Forelimb muscle (tissue), 1 donor: Measurements from ENCODE around the gene ATAD1. TPM values are rescaled to one million over a fixed set of nuclear protein-coding genes. Genes with fewer than 3 reads are reported as not detected.
"Not testable (repeated sequence)": the region's sequence is repeated elsewhere in the genome, so short reads cannot be mapped to it uniquely, and the experiment has no call there.

Source experiments
- DNase-seq: peaks from one replicate; pipeline ENCODE4 v3.0.0-alpha.2; 2013; ENCODE audit warnings: low read depth
- polyA plus RNA-seq: library from polyadenylated mRNA; unstranded; fragments of 120-200 nt; gene quantifications from one replicate; pipeline ENCODE4 v1.2.1, GENCODE V29; 2013; ENCODE audit not compliant: insufficient read length

ATAD1 gene
- polyA plus RNA-seq, 1 donor = 30.3 TPM

GRCh38 chr10:87803831-87804230 lies 14.2 kb downstream of the ATAD1 start:
- DNase-seq = no peak

- DNase-seq = no peak
These were observed 14.7 kb downstream of the ATAD1 start for GRCh38 chr10:87803328-87803727.

GRCh38 chr10:87801813-87802435 lies 16.1 kb downstream of the ATAD1 start:
- DNase-seq = not testable (repeated sequence)

- DNase-seq = no peak
These were observed 18.2 kb downstream of the ATAD1 start for GRCh38 chr10:87799860-87800259.

GRCh38 chr10:87798082-87798481 lies 19.9 kb downstream of the ATAD1 start:
- DNase-seq = no peak

GRCh38 chr10:87794285-87794684 lies 23.7 kb downstream of the ATAD1 start:
- no peak for DNase-seq

GRCh38 chr10:87790185-87790584 lies 27.8 kb downstream of the ATAD1 start:
- DNase-seq = no peak

- no peak for DNase-seq
These were observed 31.6 kb downstream of the ATAD1 start for GRCh38 chr10:87786421-87786820.

- DNase-seq = no peak
These were observed 35.3 kb downstream of the ATAD1 start for GRCh38 chr10:87782721-87783120.

- DNase-seq = no peak
These were observed 36.5 kb downstream of the ATAD1 start for GRCh38 chr10:87781545-87781944.

GRCh38 chr10:87776328-87776727 lies 41.7 kb downstream of the ATAD1 start:
- no peak for DNase-seq

- no peak for DNase-seq
These were observed 42.3 kb downstream of the ATAD1 start for GRCh38 chr10:87775766-87776165.

GRCh38 chr10:87771871-87772500 lies 46.0 kb downstream of the ATAD1 start:
- no peak for DNase-seq

- DNase-seq = no peak
These were observed 50.8 kb downstream of the ATAD1 start for GRCh38 chr10:87767253-87767652.

- DNase-seq = no peak
These were observed 52.2 kb downstream of the ATAD1 start for GRCh38 chr10:87765666-87766376.

GRCh38 chr10:87764072-87764934 lies 53.7 kb downstream of the ATAD1 start:
- no peak for DNase-seq

- no peak for DNase-seq
These were observed 54.8 kb downstream of the ATAD1 start for GRCh38 chr10:87763086-87763861.

- no peak for DNase-seq
These were observed 56.1 kb downstream of the ATAD1 start for GRCh38 chr10:87761892-87762291.

- DNase-seq = no peak
These were observed 56.9 kb downstream of the ATAD1 start for GRCh38 chr10:87761153-87761552.

- no peak for DNase-seq
These were observed 57.7 kb downstream of the ATAD1 start for GRCh38 chr10:87760195-87760905.

- no peak for DNase-seq
These were observed 58.5 kb downstream of the ATAD1 start for GRCh38 chr10:87759551-87759950.
